Inflammatory macrophage (primary cell): Measurements from ENCODE around the gene KCNK17.

ENCODE experiments used
- DNase-seq, 2 donors: peaks; one replicate each; pipeline ENCODE4 v3.0.0-alpha.2; 2020 to 2022

KCNK17 gene

DNA sequence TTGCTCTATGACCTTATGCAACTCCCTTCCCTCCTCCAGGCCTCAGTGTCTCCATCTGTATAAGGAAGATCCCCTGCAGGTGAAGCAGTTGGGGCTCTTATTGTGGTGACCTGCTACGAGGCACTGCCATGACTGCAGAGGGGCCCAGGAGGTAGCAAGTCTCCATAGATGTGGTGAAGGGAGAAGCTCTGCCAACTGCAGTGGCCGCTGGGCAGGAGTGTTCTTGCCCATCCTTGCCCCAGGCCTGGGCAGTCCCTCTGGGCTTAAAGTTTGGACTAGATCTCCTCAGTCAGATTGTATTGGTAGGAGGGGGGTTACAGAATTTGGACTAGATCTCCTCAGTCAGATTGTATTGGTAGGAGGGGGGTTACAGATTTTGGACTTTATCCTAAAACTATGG is 12.2 kb downstream of the KCNK17 start:
- DNase-seq: no peak

GRCh38 chr6:39301606-39302005 is 12.6 kb downstream of the KCNK17 start:
- DNase-seq: no peak

GRCh38 chr6:39300739-39301138 is 13.5 kb downstream of the KCNK17 start:
- DNase-seq: peak; percentile 40 to 56

- no peak for DNase-seq
These were observed 16.2 kb downstream of the KCNK17 start for GRCh38 chr6:39298061-39298460.

GRCh38 chr6:39296745-39297640 is 17.2 kb downstream of the KCNK17 start:
- no peak for DNase-seq

DNA sequence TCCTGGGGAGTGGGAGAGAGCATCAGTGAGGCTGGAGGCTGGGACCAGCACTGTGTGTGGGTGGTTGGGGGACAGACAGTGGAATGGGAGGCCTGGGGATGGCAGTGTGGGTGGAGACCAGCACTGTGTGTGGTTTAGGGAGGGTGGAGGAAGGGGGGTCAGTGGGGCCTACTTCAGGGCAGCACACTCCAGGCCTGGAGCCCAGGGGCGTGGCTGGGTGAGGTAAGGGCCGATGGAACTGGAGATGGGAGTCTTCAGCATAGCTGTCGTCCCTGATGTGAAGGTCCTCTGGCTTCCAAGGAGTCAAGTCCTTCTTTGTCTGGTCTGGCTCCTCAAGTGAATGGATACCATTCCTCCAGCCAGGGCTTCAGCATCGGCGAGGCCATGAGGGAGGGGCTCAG is 18.6 kb downstream of the KCNK17 start:
- DNase-seq: no peak

- DNase-seq: no peak
These were observed 19.3 kb downstream of the KCNK17 start for GRCh38 chr6:39294899-39295298.

DNA sequence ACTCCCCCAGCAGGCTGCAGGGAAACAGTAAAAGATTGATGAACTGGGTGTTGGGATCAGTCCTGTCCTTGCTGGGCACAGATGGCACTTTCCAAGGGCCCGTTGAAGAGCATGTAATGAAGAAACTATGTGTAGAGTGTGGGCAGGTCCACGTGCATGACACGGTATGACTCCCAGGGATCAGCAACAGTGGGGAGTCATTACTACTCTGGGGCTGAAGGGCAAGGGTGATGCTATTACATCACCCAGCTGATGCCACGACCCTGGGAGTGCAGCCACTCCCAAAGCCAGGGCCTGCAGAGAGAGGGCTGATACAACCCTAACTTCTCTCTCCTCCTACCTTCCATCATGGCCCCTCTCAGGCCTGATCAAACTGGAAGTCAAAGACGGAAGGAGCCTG is 20.1 kb downstream of the KCNK17 start:
- DNase-seq: peak; percentile 8 to 25

- DNase-seq: no peak
These were observed 21.6 kb downstream of the KCNK17 start for GRCh38 chr6:39292637-39293036.

GRCh38 chr6:39289490-39289889 is 24.7 kb downstream of the KCNK17 start:
- peak; percentile 52 to 62 for DNase-seq

DNA sequence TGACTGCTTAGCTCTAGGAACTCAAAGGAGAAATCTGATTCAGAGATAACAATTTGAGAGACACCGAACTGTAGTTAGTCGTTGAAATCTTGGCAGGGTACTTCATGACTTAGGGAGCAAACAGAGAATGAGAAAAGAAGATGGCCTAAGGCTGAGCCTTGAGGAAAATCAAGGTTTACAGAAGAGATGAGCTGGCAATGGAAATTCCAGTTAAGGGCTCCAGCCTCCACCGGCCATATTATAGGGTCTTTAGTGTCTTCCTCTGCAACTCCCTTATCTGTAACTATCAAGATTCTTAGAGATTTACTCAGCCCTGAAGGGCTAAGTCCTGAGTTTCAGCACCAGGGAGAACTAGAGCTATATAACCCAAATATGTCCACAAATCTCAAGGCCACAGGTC is 26.6 kb downstream of the KCNK17 start:
- DNase-seq: no peak

- DNase-seq: peak in 1 of 2 donors; percentile 42
These were observed 27.6 kb downstream of the KCNK17 start for GRCh38 chr6:39286596-39286995.

DNA sequence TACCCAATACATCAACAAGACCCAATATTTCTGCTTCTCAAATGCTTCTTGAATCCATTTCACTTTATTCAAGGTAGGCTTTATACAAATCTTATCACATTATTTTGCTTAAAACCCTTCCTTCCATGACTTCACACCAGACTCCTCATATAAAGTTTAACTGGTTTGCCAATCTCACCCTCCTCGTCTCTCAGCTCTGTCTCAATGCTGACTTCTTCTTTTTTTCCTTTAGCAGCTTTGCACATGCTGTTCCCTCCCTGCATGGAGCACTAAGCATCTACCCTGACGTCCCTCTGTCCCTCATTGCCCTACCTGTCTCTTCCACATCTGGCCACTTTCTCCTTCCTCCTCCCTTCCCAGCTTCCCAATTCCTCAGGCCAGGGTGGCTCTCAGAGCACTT is 31.4 kb downstream of the KCNK17 start:
- peak; percentile 39 to 51 for DNase-seq

GRCh38 chr6:39281312-39281980 is 32.8 kb downstream of the KCNK17 start:
- DNase-seq: no peak

GRCh38 chr6:39280247-39280731 is 33.9 kb downstream of the KCNK17 start:
- DNase-seq: peak in 1 of 2 donors; percentile 8

DNA sequence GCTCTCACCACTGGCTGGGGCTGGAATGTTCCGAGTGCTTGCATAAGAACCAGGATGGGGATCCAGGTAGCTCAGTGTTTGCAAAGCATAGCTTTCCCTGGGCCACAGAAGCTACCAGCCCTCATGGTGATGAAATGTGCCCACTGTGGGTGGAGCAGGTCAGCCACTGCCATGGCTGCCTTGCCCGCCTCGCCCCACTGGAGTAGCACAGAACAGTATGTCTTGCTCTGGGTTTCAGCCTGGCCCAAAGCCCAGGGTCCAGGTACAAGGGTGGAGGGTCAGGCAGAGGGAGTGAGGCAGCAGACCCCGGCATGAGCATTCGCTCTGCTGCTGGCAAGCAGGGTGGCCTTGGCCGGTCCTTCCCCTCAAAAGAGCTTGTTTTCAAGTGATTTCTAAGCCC is 34.7 kb downstream of the KCNK17 start:
- no peak for DNase-seq

DNA sequence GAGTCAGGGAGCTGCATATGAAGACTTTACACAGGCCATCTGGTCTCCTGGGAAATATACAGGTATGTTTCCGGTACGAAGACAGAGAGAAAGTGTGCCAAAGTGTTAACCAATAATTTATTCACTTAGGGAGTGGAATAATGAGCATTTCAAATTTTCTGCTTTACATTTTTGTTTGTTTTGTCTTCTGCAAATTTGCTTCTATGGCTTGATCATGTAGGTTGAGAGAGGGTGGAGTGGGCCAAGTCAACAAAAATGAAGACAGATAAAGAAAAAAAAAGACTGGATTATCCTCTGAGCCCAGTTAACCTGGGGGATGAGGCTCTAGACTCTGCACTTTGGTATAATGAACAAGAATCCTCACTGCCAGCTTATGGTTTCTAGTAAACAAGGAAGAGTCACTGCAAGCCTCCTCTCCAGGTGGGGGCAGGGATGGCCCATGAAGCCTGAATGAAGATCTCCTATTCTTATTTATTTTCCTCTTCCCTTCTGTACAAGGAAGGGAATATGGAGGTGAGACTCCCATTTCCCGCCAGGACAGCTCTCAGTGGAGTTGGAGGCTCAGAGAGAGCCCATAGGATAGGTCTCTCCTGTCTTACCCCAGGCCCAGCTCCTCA is 37.7 kb downstream of the KCNK17 start:
- DNase-seq: no peak

DNA sequence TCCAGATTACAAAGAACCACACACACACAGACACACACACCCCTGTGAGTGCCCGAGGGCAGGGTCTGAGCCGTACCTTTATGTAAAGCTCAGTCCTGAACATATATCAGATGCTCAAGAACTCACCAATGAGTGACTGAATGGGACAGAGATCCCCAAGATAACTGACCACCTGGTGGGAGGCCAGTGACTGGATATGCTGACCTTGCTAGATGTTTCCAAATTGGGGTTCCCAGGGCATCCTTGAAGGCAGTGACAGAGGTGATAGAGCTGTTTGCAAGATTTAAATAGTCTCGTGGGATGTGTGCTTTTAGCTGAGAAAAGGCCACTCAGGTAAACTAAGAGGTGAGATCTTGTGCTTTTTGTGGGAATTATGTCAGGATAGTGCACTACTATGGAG is 39.3 kb downstream of the KCNK17 start:
- DNase-seq: no peak

- no peak for DNase-seq
These were observed 39.7 kb downstream of the KCNK17 start for GRCh38 chr6:39274471-39274870.

GRCh38 chr6:39273406-39273821 is 40.8 kb downstream of the KCNK17 start:
- DNase-seq: no peak

- no peak for DNase-seq
These were observed 44.3 kb downstream of the KCNK17 start for GRCh38 chr6:39269961-39270360.

- DNase-seq: no peak
These were observed 45.5 kb downstream of the KCNK17 start for GRCh38 chr6:39268721-39269120.

DNA sequence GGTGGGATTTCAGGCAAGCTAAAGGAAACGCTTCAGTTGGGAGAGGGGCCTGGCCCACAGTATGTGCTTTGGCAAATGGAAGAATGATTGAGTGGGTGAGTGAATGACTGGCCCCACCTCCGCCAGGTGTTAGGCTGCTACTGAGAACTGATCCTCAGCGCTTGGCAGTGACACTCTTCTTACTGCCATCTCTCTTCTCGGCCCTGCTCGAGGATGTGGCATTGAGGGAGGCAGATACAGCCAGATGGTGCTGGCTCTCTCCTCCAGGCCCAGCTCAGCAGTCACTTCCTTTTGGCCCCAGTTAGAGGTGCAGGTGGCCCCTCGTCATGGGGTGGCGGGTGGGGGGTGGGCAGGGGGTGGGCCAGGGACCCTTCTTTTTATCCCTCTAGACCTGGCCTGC is 46.0 kb downstream of the KCNK17 start:
- no peak for DNase-seq
